Colonic mucosa (tissue), 4 donors: ENCODE results near the gene CADM2. TPM values are rescaled to one million over a fixed set of nuclear protein-coding genes. Genes with fewer than 3 reads are reported as not detected.

Experiments used
- DNase-seq: peaks from one replicate; pipeline ENCODE4 v3.0.0-alpha.2; 2020
- H3K27ac ChIP-seq: fragments of 200-600 bp; one replicate; pipeline ENCODE4 v1.8.0; 2021
- H3K27me3 ChIP-seq: fragments of 200-600 bp; one replicate; pipeline ENCODE4 v1.8.0; 2021
- H3K36me3 ChIP-seq: fragments of 200-600 bp; one replicate; pipeline ENCODE4 v1.8.0; 2021
- H3K4me1 ChIP-seq: fragments of 200-600 bp; one replicate; pipeline ENCODE4 v1.8.0; 2021; ENCODE audit warnings: mild to moderate bottlenecking
- H3K4me3 ChIP-seq: fragments of 200-600 bp; one replicate; pipeline ENCODE4 v1.8.0; 2021
- H3K9ac ChIP-seq, 2 donors: one replicate each; pipeline ENCODE4 v1.7.0; 2013; ENCODE audit warnings: control low read depth in 2 of 2, low read depth in 2 of 2, low read length in 2 of 2
- H3K9me3 ChIP-seq: fragments of 200-600 bp; one replicate; pipeline ENCODE4 v1.8.0; 2021
- CTCF ChIP-seq: fragments of 200-600 bp; IDR thresholded peaks from one replicate; pipeline ENCODE4 v1.8.0; 2022; ENCODE audit warnings: antibody characterized with exemption, mild to moderate bottlenecking
- intact Hi-C: fragments of 100-400 bp; cut with DNase I; formaldehyde crosslinking; loops from one replicate; pipeline ENCODE4 v1.14.1; 2022
- total RNA-seq, 2 donors: library from RNA; stranded (reverse); fragmentation: NEBNext Ultra II Directional in 1 of 2; extraction: Animal tissue kit (Norgen Biotek cat#: 25700) in 1 of 2; gene quantifications; one replicate each; pipeline ENCODE4 v1.2.1, GENCODE V29; 2021
- donor health status: healthy.
- donor health status: DM: no; HTN: no; CAD: no.
- donor health status: DM: no; HTN: no; CAD: no.

CADM2 gene
- total RNA-seq, 2 donors from 2014 or later = 1.2 to 2.8 TPM

DNA sequence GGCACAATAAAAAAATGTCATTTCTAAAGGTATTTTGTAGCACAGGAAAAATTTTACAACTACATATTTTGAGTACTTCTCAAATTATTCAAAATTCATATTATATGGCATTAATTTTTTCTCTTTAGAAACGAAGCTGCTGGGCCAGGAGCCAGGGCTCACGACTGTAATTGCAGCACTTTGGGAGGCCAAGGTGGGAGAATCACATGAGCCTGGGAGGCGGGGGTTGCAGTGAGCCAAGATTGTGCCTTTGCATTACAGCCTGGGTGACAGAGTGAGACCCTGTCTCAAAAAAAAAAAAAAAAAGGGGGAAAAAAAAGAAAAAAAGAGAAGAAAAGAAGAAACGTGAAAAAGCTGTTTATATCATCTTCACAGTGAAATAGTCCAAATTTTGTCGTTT, 62.0 kb downstream of the CADM2 start:
- TF ChIP-seq CTCF = no peak
- intact Hi-C loops = no loop called here
- no peak overlapping the region for H3K4me3 ChIP-seq

DNA sequence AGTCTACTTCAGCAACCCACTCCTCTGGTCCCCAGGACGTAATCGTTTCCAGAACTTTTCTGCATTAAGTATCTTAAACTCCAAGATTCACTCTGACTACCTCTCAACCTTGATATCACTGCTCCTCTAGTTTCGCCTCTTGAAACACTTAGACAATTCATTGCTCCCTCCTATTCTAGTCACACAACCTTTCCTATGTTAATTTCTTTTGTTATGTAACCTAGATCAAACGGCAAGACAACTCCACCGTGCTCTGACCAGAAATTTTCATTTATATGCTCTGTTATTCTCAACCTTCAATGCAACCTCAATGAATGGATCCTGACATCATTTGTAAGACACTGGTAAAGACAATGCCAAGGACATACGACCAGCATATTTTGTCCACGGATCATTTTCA, 71.3 kb downstream of the CADM2 start:
- Histone ChIP-seq H3K9me3 (no peaks in the 10 kb centered on the region), H3K27ac (no peak overlapping the region), H3K27me3 (no peaks in the 10 kb centered on the region), H3K9ac (no peak overlapping the region), H3K4me1 (no peaks in the 10 kb centered on the region), H3K4me3 (no peak overlapping the region), H3K36me3 (no peaks in the 10 kb centered on the region)
- no peak for TF ChIP-seq CTCF
- no peak for DNase-seq
- intact Hi-C loops = no loop called here

More for the DNA sequence above, 62.0 kb downstream of the CADM2 start:
- H3K27me3 ChIP-seq = no peaks in the 10 kb centered on the region
- H3K9me3 ChIP-seq = no peaks in the 10 kb centered on the region
- H3K27ac ChIP-seq = no peak overlapping the region
- no peak overlapping the region for H3K9ac ChIP-seq
- H3K4me1 ChIP-seq = no peaks in the 10 kb centered on the region
- DNase-seq = no peak
- H3K36me3 ChIP-seq = no peaks in the 10 kb centered on the region

- intact Hi-C loops = no loop called here
- no peak for TF ChIP-seq CTCF
- H3K4me3 ChIP-seq = no peak overlapping the region
- H3K36me3 ChIP-seq = no peaks in the 10 kb centered on the region
- no peaks in the 10 kb centered on the region for H3K9me3 ChIP-seq
- DNase-seq = no peak
- no peak overlapping the region for H3K27ac ChIP-seq
- no peak overlapping the region for H3K9ac ChIP-seq
- H3K27me3 ChIP-seq = no peaks in the 10 kb centered on the region
- H3K4me1 ChIP-seq = no peaks in the 10 kb centered on the region
These were observed 78.4 kb downstream of the CADM2 start for GRCh38 chr3:85037203-85037602.

DNA sequence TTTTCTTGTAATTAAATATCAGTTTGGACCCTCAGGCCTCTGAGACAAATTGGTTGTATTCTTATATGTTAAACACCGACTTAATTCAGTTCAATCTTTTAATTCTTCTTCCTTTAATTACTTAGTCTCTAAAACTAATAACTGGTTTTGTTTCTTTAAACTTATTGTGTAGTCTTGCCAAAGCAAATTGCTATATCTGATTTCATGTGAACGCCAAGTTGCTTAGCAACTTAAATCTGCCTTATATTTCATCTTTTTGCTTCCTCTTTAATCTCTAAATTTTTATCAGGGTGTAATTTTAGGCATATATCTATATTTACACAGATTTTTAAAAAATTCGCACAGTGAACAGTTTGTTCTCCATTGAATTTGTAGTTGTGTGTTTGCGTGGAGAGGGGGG, 82.2 kb downstream of the CADM2 start:
- intact Hi-C loops = no loop called here

DNA sequence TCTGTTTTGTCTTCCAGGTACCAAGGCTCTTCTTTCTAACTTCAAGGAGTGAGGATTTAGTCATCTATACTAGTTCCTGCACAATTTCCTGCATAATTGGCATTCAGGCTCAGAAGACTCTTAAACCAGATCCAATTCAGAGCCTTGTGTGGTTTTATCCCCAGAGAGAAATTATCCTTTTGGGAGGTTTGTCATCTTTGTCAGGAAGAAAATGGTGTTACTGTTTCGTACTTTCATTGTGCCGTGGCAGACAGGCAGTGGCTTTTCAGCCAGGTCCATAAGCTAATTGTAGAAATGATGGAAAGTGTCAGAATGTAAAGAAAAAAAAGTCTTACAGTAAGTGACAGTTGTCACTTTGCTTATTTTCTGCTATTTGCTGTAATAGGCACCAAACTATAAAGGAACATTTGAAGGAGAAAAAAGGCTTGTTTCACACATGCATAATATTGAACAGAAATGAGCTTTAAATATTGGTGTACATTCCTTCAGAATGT, 82.8 kb downstream of the CADM2 start:
- intact Hi-C loops = no loop called here
- H3K4me3 ChIP-seq = no peak overlapping the region

More for the DNA sequence above, 82.2 kb downstream of the CADM2 start:
- no peak overlapping the region for H3K9ac ChIP-seq
- H3K4me3 ChIP-seq = no peak overlapping the region
- H3K27ac ChIP-seq = no peak overlapping the region
- no peak for DNase-seq
- H3K4me1 ChIP-seq = no peaks in the 10 kb centered on the region
- H3K9me3 ChIP-seq = no peaks in the 10 kb centered on the region
- no peak for TF ChIP-seq CTCF
- no peaks in the 10 kb centered on the region for H3K36me3 ChIP-seq
- H3K27me3 ChIP-seq = no peaks in the 10 kb centered on the region

More for the DNA sequence above, 82.8 kb downstream of the CADM2 start:
- Histone ChIP-seq H3K9ac (no peak overlapping the region), H3K27me3 (no peaks in the 10 kb centered on the region), H3K36me3 (no peaks in the 10 kb centered on the region), H3K9me3 (no peaks in the 10 kb centered on the region), H3K27ac (no peak overlapping the region), H3K4me1 (no peaks in the 10 kb centered on the region)
- TF ChIP-seq CTCF = no peak
- DNase-seq = no peak
